ENCODE results near the gene PIK3C3. TPM values are rescaled to one million over a fixed set of nuclear protein-coding genes. Genes with fewer than 3 reads are reported as not detected.
A peak's percentile ranks its signal among the peaks of the same experiment; 100 is the strongest.

Gene PIK3C3
- total RNA-seq, 2 experiments from 2014 or later = 52.6 to 62.1 TPM

DNA sequence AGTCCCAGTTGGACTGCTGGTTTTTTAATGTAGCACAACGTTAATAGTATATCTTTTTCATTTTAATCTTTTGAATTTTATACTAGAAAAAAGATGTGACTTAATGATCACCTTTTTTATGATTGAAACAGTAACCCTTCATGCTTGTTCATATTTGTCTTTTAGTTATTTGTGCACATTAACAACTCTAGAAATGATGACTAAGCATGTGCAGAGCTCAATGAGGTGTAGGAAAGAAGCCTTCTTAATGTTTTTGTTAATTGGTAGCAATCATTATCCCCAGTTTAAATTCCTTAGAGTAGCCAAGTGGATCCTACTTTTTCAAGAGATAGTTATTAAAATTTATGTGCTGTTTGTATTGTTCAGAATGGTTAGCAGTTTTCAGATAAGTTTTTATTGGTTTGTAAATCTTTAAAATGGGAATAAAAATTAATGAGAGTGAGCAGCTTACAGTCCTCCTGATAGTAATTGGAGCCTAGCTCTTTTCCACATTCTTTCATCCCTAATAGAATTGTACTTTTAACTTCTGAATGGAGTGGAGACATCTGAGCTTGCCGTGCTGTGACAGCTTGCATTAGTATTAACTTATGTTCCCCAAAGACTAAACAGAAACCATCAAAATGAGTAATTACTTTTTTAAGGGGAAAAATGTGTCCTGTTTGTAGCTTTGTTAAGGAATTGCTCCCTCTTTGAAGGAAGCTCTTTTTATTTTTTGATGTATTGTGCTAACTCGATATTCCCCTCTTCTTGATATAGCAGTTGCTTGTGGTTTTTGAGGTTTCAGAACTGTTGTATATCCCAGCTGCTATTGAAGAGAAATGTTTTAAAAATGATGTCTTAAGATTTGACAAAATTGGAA lies 17.3 kb downstream of the PIK3C3 start:
- Mint-ChIP-seq H3K36me3 (ENCODE audit: low read depth) (peaks cover 37% of the 10 kb centered on the region), H3K27ac (no peak overlapping the region), H3K4me3 (no peak overlapping the region), H3K9me3 (no peaks in the 10 kb centered on the region), H3K27me3 (no peaks in the 10 kb centered on the region), H3K4me1 (ENCODE audit: low read depth) (peaks cover 59% of the 10 kb centered on the region)
- ATAC-seq (no peak), DNase-seq (no peak)
- ChIA-PET POLR2A (no interaction called here), CTCF (interaction anchor here (0.9 to 2.0 kb wide), 4 partner anchors 21 to 56 kb away, joined by 3 to 12 read pairs (median 4); no protein-coding TSS in a partner anchor)
- intact Hi-C loops (cut with micrococcal nuclease) = no loop called here
- TF ChIP-seq, protein P1, sequence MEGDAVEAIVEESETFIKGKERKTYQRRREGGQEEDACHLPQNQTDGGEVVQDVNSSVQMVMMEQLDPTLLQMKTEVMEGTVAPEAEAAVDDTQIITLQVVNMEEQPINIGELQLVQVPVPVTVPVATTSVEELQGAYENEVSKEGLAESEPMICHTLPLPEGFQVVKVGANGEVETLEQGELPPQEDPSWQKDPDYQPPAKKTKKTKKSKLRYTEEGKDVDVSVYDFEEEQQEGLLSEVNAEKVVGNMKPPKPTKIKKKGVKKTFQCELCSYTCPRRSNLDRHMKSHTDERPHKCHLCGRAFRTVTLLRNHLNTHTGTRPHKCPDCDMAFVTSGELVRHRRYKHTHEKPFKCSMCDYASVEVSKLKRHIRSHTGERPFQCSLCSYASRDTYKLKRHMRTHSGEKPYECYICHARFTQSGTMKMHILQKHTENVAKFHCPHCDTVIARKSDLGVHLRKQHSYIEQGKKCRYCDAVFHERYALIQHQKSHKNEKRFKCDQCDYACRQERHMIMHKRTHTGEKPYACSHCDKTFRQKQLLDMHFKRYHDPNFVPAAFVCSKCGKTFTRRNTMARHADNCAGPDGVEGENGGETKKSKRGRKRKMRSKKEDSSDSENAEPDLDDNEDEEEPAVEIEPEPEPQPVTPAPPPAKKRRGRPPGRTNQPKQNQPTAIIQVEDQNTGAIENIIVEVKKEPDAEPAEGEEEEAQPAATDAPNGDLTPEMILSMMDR (IDR thresholded peaks at IDR 0.05) = no peak

DNA sequence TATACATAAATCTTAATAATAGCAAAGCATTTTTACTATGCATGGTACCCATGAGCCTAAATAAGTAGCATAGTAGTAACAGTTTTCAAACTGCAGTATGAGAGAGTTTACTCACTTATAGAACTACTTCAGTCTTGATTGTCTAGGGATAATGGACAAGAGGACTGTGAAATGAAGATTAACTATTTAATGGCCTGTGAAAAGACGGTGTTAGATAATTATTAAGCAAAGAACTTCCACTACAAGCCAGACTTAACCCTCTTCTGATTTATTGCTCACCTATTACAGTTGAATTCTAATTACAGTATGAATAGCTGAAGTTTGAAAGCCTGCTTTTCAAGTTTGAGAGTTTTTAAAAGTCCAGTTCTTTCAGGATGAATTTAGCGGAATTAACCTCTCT lies 18.9 kb downstream of the PIK3C3 start:
- Mint-ChIP-seq H3K27me3 (no peaks in the 10 kb centered on the region), H3K4me1 (ENCODE audit: low read depth) (peaks cover 58% of the 10 kb centered on the region), H3K36me3 (ENCODE audit: low read depth) (peaks cover 36% of the 10 kb centered on the region), H3K9me3 (no peaks in the 10 kb centered on the region), H3K4me3 (no peak overlapping the region), H3K27ac (no peak overlapping the region)
- DNase-seq (no peak), ATAC-seq (no peak)
- POLR2A ChIA-PET = interaction anchor here (1.8 kb wide), 1 partner anchor 7 kb away, joined by 3 read pairs; no protein-coding TSS in a partner anchor
- CTCF ChIA-PET = interaction anchor here (1.6 kb wide), 1 partner anchor 54 kb away, joined by 4 read pairs; no protein-coding TSS in a partner anchor
- intact Hi-C loops (cut with micrococcal nuclease) = no loop called here
- TF ChIP-seq, protein P1 (IDR thresholded peaks at IDR 0.05) = no peak

DNA sequence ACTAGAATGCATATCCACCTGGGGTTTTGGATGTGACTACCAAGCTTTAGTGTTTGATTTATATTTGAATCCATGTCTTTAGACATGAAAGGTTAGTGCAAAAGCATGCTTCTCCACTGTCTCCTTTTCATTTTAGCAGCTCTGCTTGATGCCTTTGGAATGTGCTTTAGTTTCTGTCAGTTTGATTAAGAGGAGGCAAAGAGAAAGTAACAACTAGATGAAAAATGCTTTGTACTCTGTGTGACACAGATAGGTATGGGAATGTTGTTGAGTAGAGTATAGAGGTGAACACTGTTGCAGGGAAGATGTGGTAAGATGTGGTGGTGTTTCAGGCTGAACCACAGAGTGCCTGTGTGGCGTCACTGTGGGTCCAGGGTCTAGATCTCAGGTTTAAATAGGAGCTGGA lies 19.8 kb downstream of the PIK3C3 start:
- POLR2A ChIA-PET = interaction anchor here (1.3 to 1.8 kb wide), 2 partner anchors 8 to 9 kb away, joined by 3 read pairs; no protein-coding TSS in a partner anchor
- H3K4me3 Mint-ChIP-seq = no peak overlapping the region
- intact Hi-C loops (cut with micrococcal nuclease) = no loop called here
- H3K27me3 Mint-ChIP-seq = no peaks in the 10 kb centered on the region
- DNase-seq (peak; percentile 38), ATAC-seq (peak; percentile 71)
- CTCF ChIA-PET = interaction anchor here (1.4 to 1.6 kb wide), 2 partner anchors 13 to 53 kb away, joined by 4 to 5 read pairs; no protein-coding TSS in a partner anchor
- peak overlapping the region; percentile 26 for H3K27ac Mint-ChIP-seq
- no peaks in the 10 kb centered on the region for H3K9me3 Mint-ChIP-seq
- peaks cover 58% of the 10 kb centered on the region for H3K4me1 Mint-ChIP-seq (ENCODE audit: low read depth)
- H3K36me3 Mint-ChIP-seq (ENCODE audit: low read depth) = peaks cover 37% of the 10 kb centered on the region
- TF ChIP-seq, protein P1 (IDR thresholded peaks at IDR 0.05) = no peak

DNA sequence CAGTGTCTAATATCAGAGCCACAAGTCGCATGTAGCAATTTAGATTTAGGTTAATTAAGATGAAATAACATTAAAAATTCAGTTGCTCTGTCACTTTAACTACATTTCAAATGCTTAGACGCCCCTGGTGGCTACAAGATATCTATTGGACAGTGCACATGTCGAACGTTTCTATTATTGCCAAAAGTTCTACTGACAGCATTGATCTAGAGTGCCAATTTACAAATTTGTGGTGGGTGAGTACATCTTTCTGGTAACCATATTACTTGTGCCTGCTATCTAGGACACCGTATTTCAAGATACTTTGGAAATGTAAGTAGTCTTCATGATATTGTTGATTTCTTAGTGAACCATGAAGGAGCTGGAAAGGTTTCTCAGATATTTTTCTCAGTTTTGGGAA lies 20.2 kb downstream of the PIK3C3 start:
- H3K4me1 Mint-ChIP-seq (ENCODE audit: low read depth) = peaks cover 56% of the 10 kb centered on the region
- ChIA-PET POLR2A (interaction anchor here (1.3 to 1.8 kb wide), 2 partner anchors 8 to 9 kb away, joined by 3 read pairs; no protein-coding TSS in a partner anchor), CTCF (interaction anchor here (1.4 to 1.6 kb wide), 2 partner anchors 14 to 53 kb away, joined by 4 to 5 read pairs; no protein-coding TSS in a partner anchor)
- ATAC-seq (peak; percentile 35), DNase-seq (no peak)
- no peak overlapping the region for H3K27ac Mint-ChIP-seq
- no peak overlapping the region for H3K4me3 Mint-ChIP-seq
- TF ChIP-seq, protein P1 (IDR thresholded peaks at IDR 0.05) = no peak
- H3K36me3 Mint-ChIP-seq (ENCODE audit: low read depth) = peaks cover 33% of the 10 kb centered on the region
- intact Hi-C loops (cut with micrococcal nuclease) = no loop called here
- H3K9me3 Mint-ChIP-seq = no peaks in the 10 kb centered on the region
- no peaks in the 10 kb centered on the region for H3K27me3 Mint-ChIP-seq

DNA sequence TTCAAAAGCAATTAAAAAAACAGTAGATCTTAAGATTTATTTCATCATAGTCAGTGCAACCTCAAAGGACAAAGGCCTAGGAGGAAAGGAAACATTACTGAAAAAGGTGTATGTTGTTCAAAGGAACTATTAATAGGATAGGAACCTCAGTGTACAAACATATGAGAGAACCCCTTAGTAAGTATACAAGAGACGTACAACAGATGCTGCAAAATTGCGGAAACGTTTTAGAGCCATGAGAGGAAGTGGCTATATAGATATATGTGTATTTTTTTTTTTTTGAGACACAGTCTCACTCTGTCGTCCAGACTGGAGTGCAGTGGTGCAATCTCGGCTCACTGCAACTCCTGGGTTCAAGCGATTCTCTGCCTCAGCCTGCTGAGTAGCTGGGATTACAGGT lies 22.2 kb downstream of the PIK3C3 start:
- intact Hi-C loops (cut with micrococcal nuclease) = no loop called here
- H3K27ac Mint-ChIP-seq = no peak overlapping the region
- H3K9me3 Mint-ChIP-seq = no peaks in the 10 kb centered on the region
- CTCF ChIA-PET = interaction anchor here (1.0 to 1.2 kb wide), 3 partner anchors 8 to 69 kb away, joined by 3 to 4 read pairs (median 4); no protein-coding TSS in a partner anchor
- peaks cover 53% of the 10 kb centered on the region for H3K4me1 Mint-ChIP-seq (ENCODE audit: low read depth)
- TF ChIP-seq, protein P1 (IDR thresholded peaks at IDR 0.05) = no peak
- peaks cover 31% of the 10 kb centered on the region for H3K36me3 Mint-ChIP-seq (ENCODE audit: low read depth)
- DNase-seq (no peak), ATAC-seq (no peak)
- no peak overlapping the region for H3K4me3 Mint-ChIP-seq
- H3K27me3 Mint-ChIP-seq = no peaks in the 10 kb centered on the region
- POLR2A ChIA-PET = no interaction called here

Measured in activated CD8-positive, alpha-beta T cell treated with anti-CD3 and anti-CD28 coated beads for 36 hours (primary cell).